HCT116 (cell line): Measurements from ENCODE around the gene SEPHS1. TPM values are rescaled to one million over a fixed set of nuclear protein-coding genes. Genes with fewer than 3 reads are reported as not detected.

ENCODE experiments used
- ATAC-seq: fragments of 200-7000 bp; cut with Tn5 transposase; 2 replicates; pipeline ENCODE4 v1.9.1; 2020; ENCODE audit warnings: mild to moderate bottlenecking, moderate library complexity
- BruUV-seq: library from RNA; stranded (reverse); fragments of 400-500 nt; replicated peaks from 2 replicates; lab custom pipeline; 2021; lab: Mats Ljungman, UMichigan
- CTCF ChIA-PET: fragments of 300-600 bp; sonication (Branson Sonifier 250); formaldehyde crosslinking; loops from one replicate; lab custom pipeline; 2021; ENCODE audit warnings: antibody characterized with exemption; lab: Charles Lee
- POLR2A ChIA-PET: fragments of 300-600, 350-600 bp; sonication (Branson Sonifier 250); formaldehyde crosslinking; loops from one replicate; lab custom pipeline; 2021; ENCODE audit warnings: antibody characterized with exemption; lab: Charles Lee
- RAD21 ChIA-PET, 2 experiments: fragments of 300-600 bp; sonication (Branson Sonifier 250); formaldehyde crosslinking; loops; one replicate each; lab custom pipeline; 2023; ENCODE audit warnings: low total read pairs in 2 of 2; ENCODE audit not compliant: uncharacterized antibody in 2 of 2, unreplicated experiment in 2 of 2, low non-redundant PET in 1 of 2; lab: Charles Lee
- DNase-seq: peaks from one replicate; pipeline ENCODE4 v3.0.0-alpha.2; 2010; ENCODE audit warnings: low read depth, low spot score
- H2AFZ ChIP-seq: fragments of 200-600 bp; shearing (Covaris generic), sonication (generic); 2 replicates; pipeline ENCODE4 v1.6.1; 2017; ENCODE audit warnings: low read depth, mixed run types, mixed read lengths, antibody characterized with exemption, low read length; ENCODE audit not compliant: poor library complexity, severe bottlenecking
- H3K27ac ChIP-seq: 2 replicates; pipeline ENCODE4 v1.5.1; 2012; ENCODE audit warnings: low read depth, low read length
- H3K27me3 ChIP-seq: fragments of 200-600 bp; sonication (generic); 2 replicates; pipeline ENCODE4 v1.6.1; 2016; ENCODE audit warnings: mixed run types, low read length, mixed read lengths; ENCODE audit not compliant: insufficient read depth
- H3K36me3 ChIP-seq, 2 experiments: fragments of 200-500 bp in 1 of 2; fragments of 200-600 bp in 1 of 2; sonication (Bioruptor generic) in 1 of 2; sonication (generic) in 1 of 2; 2 replicates each; pipeline versions ENCODE4 v1.5.1 to v1.6.1; 2014 to 2016; ENCODE audit warnings: low read length in 2 of 2, inconsistent platforms in 1 of 2, mixed read lengths in 1 of 2, mixed run types in 1 of 2; ENCODE audit not compliant: insufficient read depth in 2 of 2, control insufficient read depth in 1 of 2
- H3K4me1 ChIP-seq, 2 experiments: fragments of 200-600 bp in 1 of 2; sonication (generic) in 1 of 2; 2 replicates each; pipeline versions ENCODE4 v1.5.1 to v1.6.1; 2012 to 2017; ENCODE audit warnings: low read length in 2 of 2, inconsistent platforms in 1 of 2, mild to moderate bottlenecking in 1 of 2, mixed read lengths in 1 of 2, mixed run types in 1 of 2, moderate library complexity in 1 of 2; ENCODE audit not compliant: insufficient read depth in 2 of 2, control insufficient read depth in 1 of 2
- H3K4me2 ChIP-seq: fragments of 200-600 bp; sonication (generic); 2 replicates; pipeline ENCODE4 v1.6.1; 2017; ENCODE audit warnings: mixed run types, low read length, mixed read lengths
- H3K4me3 ChIP-seq, 2 experiments: fragments of 200-600 bp in 1 of 2; sonication (generic) in 1 of 2; replicated peaks in 1 of 2; 2 replicates each; pipeline ENCODE4 v1.5.1; 2011 to 2016; ENCODE audit warnings: low read length in 2 of 2, control low read depth in 1 of 2, low read depth in 1 of 2, mild to moderate bottlenecking in 1 of 2, mixed read lengths in 1 of 2, mixed run types in 1 of 2
- H3K79me2 ChIP-seq: fragments of 200-600 bp; sonication (generic); 2 replicates; pipeline ENCODE4 v1.6.1; 2017; ENCODE audit warnings: mild to moderate bottlenecking, mixed run types, low read length, moderate library complexity, mixed read lengths; ENCODE audit not compliant: insufficient read depth
- H3K9ac ChIP-seq: fragments of 200-600 bp; sonication (generic); 2 replicates; pipeline ENCODE4 v1.6.1; 2016; ENCODE audit warnings: low read length, mixed read lengths
- H3K9me2 ChIP-seq: fragments of 200-600 bp; sonication (generic), shearing (Covaris generic); 2 replicates; pipeline ENCODE4 v1.6.1; 2017; ENCODE audit warnings: mixed run types, mild to moderate bottlenecking, moderate library complexity; ENCODE audit not compliant: insufficient read depth
- H3K9me3 ChIP-seq, 2 experiments: fragments of 200-500 bp in 1 of 2; fragments of 200-600 bp in 1 of 2; sonication (Bioruptor generic) in 1 of 2; sonication (generic) in 1 of 2; 2 replicates each; pipeline ENCODE4 v1.6.1; 2014 to 2017; ENCODE audit warnings: low read length in 2 of 2, mixed read lengths in 2 of 2, inconsistent platforms in 1 of 2, low read depth in 1 of 2, mild to moderate bottlenecking in 1 of 2, mixed run types in 1 of 2, moderate library complexity in 1 of 2; ENCODE audit not compliant: control insufficient read depth in 1 of 2, insufficient read depth in 1 of 2
- H4K20me1 ChIP-seq: fragments of 200-600 bp; sonication (generic), shearing (Covaris generic); 2 replicates; pipeline ENCODE4 v1.6.1; 2017; ENCODE audit warnings: mixed run types, mild to moderate bottlenecking, moderate library complexity; ENCODE audit not compliant: insufficient read depth
- CEBPB ChIP-seq: IDR thresholded peaks from 2 replicates; pipeline ENCODE4 v1.6.1; 2012; ENCODE audit warnings: low read depth
- EGR1 ChIP-seq: IDR thresholded peaks from 2 replicates; pipeline ENCODE4 v1.6.1; 2012; ENCODE audit warnings: low read depth
- EZH2 ChIP-seq: fragments of 200-600 bp; sonication (generic); IDR thresholded peaks from 2 replicates; pipeline ENCODE4 v1.6.1; 2017; ENCODE audit warnings: antibody characterized with exemption, mixed run types
- EZH2phosphoT487 ChIP-seq: fragments of 200-600 bp; IDR thresholded peaks from 2 replicates; pipeline ENCODE4 v1.6.1; 2018; ENCODE audit warnings: antibody characterized with exemption, borderline replicate concordance
- FOSL1 ChIP-seq: IDR thresholded peaks from 2 replicates; pipeline ENCODE4 v1.6.1; 2012; ENCODE audit warnings: low read depth
- JUND ChIP-seq: IDR thresholded peaks from 2 replicates; pipeline ENCODE4 v1.6.1; 2012
- RAD21 ChIP-seq: IDR thresholded peaks from 2 replicates; pipeline ENCODE4 v1.6.1; 2012; ENCODE audit warnings: low read depth, mild to moderate bottlenecking
- ZFX ChIP-seq: fragments of 450-650 bp; IDR thresholded peaks from 2 replicates; pipeline ENCODE4 v1.6.1; 2017
- intact Hi-C: fragments of 100-400 bp; cut with micrococcal nuclease; formaldehyde crosslinking; loops from 2 replicates; pipeline ENCODE4 v1.10.0; 2022
- total RNA-seq: library from RNA; stranded (reverse); gene quantifications from one replicate; pipeline ENCODE4 v1.2.1, GENCODE V29; 2021; ENCODE audit not compliant: unreplicated experiment
- TF ChIP-seq, protein P1 (sequence below): IDR thresholded peaks from 2 replicates; pipeline ENCODE4 v1.6.1; 2011; ENCODE audit warnings: mild to moderate bottlenecking, low read length, moderate library complexity; ENCODE audit not compliant: insufficient replicate concordance; ENCODE audit errors: extremely low read depth
- TF ChIP-seq, protein P2 (sequence below), 3 experiments: fragments of 200-600 bp in 1 of 3; sonication (generic) in 1 of 3; IDR thresholded peaks in 2 of 3; conservative IDR thresholded peaks in 1 of 3; 2 replicates each; pipeline ENCODE4 v1.5.1; 2012 to 2017; ENCODE audit warnings: low read depth in 2 of 3, low read length in 2 of 3, antibody characterized with exemption in 1 of 3, borderline replicate concordance in 1 of 3, control low read depth in 1 of 3, mild to moderate bottlenecking in 1 of 3, mixed read lengths in 1 of 3, mixed run types in 1 of 3, moderate library complexity in 1 of 3; ENCODE audit not compliant: insufficient read depth in 1 of 3
- TF ChIP-seq, protein P3 (sequence below): IDR thresholded peaks from 2 replicates; pipeline ENCODE4 v1.6.1; 2012; ENCODE audit warnings: low read depth
- TF ChIP-seq, protein P4 (sequence below): IDR thresholded peaks from 2 replicates; pipeline ENCODE4 v1.6.1; 2012

Gene SEPHS1
- total RNA-seq, 1 experiment from 2014 or later: 51.7 TPM

DNA sequence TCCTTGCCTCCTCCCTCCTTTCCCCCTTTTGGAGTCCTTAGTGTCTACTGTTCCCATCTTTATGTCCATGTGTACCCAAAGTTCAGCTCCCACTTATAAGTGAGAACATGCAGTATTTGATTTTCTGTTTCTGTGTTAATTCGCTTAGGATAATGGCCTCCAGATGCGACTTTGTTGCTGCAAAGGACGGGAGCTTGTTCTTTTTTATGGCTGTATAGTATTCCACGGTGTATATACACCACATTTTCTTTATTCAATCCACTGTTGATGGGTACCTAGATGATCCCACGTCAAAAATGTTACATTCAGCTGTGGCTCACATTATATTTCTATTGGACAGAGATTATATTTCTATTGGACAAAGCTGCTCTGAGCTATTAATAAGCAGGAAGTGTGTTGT, 24.4 kb upstream of the SEPHS1 start:
- H3K9me2 ChIP-seq: no peaks in the 10 kb centered on the region
- H2AFZ ChIP-seq: no peak overlapping the region
- no peak overlapping the region for H3K4me3 ChIP-seq
- ATAC-seq (no peak), DNase-seq (no peak)
- no peaks in the 10 kb centered on the region for H4K20me1 ChIP-seq
- no peak overlapping the region for H3K9ac ChIP-seq
- POLR2A ChIA-PET: interaction anchor here (0.6 to 1.7 kb wide), 5 partner anchors 9 to 214 kb away, joined by 3 read pairs; partner anchors contain the start of gene PRPF18
- no TSS peak for BruUV-seq
- no peaks in the 10 kb centered on the region for H3K36me3 ChIP-seq
- no peak overlapping the region for H3K4me2 ChIP-seq
- intact Hi-C loops: loop anchor here (1.0 to 2.0 kb wide), 4 partner anchors 68 to 406 kb away; partner anchors contain the start of gene PRPF18
- no peaks in the 10 kb centered on the region for H3K27me3 ChIP-seq
- TF ChIP-seq, protein P1, sequence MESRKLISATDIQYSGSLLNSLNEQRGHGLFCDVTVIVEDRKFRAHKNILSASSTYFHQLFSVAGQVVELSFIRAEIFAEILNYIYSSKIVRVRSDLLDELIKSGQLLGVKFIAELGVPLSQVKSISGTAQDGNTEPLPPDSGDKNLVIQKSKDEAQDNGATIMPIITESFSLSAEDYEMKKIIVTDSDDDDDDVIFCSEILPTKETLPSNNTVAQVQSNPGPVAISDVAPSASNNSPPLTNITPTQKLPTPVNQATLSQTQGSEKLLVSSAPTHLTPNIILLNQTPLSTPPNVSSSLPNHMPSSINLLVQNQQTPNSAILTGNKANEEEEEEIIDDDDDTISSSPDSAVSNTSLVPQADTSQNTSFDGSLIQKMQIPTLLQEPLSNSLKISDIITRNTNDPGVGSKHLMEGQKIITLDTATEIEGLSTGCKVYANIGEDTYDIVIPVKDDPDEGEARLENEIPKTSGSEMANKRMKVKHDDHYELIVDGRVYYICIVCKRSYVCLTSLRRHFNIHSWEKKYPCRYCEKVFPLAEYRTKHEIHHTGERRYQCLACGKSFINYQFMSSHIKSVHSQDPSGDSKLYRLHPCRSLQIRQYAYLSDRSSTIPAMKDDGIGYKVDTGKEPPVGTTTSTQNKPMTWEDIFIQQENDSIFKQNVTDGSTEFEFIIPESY: no peak
- TF ChIP-seq EZH2 (no peak), JUND (no peak), ZFX (no peak), FOSL1 (no peak), CEBPB (no peak), EGR1 (no peak), RAD21 (no peak), EZH2phosphoT487 (no peak)
- TF ChIP-seq, protein P2, sequence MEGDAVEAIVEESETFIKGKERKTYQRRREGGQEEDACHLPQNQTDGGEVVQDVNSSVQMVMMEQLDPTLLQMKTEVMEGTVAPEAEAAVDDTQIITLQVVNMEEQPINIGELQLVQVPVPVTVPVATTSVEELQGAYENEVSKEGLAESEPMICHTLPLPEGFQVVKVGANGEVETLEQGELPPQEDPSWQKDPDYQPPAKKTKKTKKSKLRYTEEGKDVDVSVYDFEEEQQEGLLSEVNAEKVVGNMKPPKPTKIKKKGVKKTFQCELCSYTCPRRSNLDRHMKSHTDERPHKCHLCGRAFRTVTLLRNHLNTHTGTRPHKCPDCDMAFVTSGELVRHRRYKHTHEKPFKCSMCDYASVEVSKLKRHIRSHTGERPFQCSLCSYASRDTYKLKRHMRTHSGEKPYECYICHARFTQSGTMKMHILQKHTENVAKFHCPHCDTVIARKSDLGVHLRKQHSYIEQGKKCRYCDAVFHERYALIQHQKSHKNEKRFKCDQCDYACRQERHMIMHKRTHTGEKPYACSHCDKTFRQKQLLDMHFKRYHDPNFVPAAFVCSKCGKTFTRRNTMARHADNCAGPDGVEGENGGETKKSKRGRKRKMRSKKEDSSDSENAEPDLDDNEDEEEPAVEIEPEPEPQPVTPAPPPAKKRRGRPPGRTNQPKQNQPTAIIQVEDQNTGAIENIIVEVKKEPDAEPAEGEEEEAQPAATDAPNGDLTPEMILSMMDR (IDR thresholded peaks at IDR 0.05 in 2 of 3, conservative IDR thresholded peaks at IDR 0.05 in 1 of 3; ENCODE audit: borderline replicate concordance in 1 of 3, insufficient read depth in 1 of 3, low read depth in 2 of 3, low read length in 2 of 3): no peak
- TF ChIP-seq, protein P3, sequence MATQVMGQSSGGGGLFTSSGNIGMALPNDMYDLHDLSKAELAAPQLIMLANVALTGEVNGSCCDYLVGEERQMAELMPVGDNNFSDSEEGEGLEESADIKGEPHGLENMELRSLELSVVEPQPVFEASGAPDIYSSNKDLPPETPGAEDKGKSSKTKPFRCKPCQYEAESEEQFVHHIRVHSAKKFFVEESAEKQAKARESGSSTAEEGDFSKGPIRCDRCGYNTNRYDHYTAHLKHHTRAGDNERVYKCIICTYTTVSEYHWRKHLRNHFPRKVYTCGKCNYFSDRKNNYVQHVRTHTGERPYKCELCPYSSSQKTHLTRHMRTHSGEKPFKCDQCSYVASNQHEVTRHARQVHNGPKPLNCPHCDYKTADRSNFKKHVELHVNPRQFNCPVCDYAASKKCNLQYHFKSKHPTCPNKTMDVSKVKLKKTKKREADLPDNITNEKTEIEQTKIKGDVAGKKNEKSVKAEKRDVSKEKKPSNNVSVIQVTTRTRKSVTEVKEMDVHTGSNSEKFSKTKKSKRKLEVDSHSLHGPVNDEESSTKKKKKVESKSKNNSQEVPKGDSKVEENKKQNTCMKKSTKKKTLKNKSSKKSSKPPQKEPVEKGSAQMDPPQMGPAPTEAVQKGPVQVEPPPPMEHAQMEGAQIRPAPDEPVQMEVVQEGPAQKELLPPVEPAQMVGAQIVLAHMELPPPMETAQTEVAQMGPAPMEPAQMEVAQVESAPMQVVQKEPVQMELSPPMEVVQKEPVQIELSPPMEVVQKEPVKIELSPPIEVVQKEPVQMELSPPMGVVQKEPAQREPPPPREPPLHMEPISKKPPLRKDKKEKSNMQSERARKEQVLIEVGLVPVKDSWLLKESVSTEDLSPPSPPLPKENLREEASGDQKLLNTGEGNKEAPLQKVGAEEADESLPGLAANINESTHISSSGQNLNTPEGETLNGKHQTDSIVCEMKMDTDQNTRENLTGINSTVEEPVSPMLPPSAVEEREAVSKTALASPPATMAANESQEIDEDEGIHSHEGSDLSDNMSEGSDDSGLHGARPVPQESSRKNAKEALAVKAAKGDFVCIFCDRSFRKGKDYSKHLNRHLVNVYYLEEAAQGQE: no peak
- TF ChIP-seq, protein P4, sequence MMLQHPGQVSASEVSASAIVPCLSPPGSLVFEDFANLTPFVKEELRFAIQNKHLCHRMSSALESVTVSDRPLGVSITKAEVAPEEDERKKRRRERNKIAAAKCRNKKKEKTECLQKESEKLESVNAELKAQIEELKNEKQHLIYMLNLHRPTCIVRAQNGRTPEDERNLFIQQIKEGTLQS: no peak
- CTCF ChIA-PET: interaction anchor here (0.5 to 1.7 kb wide), 32 partner anchors 8 to 1744 kb away, joined by 3 to 36 read pairs (median 5); partner anchors contain the start of gene PRPF18
- RAD21 ChIA-PET: interaction anchor here (0.8 to 1.9 kb wide), 5 partner anchors 11 to 214 kb away, joined by 3 to 13 read pairs (median 5); partner anchors contain the start of gene PRPF18 (in 1 of the 2)
- H3K27ac ChIP-seq: no peak overlapping the region
- H3K4me1 ChIP-seq: peaks cover 0 to 4% of the 10 kb centered on the region in 2 experiments; a peak in 1 of 4 replicates
- no peaks in the 10 kb centered on the region for H3K79me2 ChIP-seq
- no peaks in the 10 kb centered on the region for H3K9me3 ChIP-seq
